OCI-LY7 (cell line): ENCODE measurements around the gene GSG1L. TPM values are rescaled to one million over a fixed set of nuclear protein-coding genes. Genes with fewer than 3 reads are reported as not detected.
A peak's percentile ranks its signal among the peaks of the same experiment; 100 is the strongest.

Source experiments
- BruUV-seq: library from RNA; stranded (reverse); fragments of 400-500 nt; replicated peaks from 2 replicates; lab custom pipeline; 2021; lab: Mats Ljungman, UMichigan
- CTCF ChIA-PET: fragments of 300-600 bp; sonication (Branson Sonifier 250); formaldehyde crosslinking; loops from one replicate; lab custom pipeline; 2022; ENCODE audit warnings: antibody characterized with exemption; ENCODE audit not compliant: unreplicated experiment; lab: Charles Lee
- POLR2A ChIA-PET: fragments of 300-600 bp; sonication (Branson Sonifier 250); formaldehyde crosslinking; loops from one replicate; lab custom pipeline; 2022; ENCODE audit warnings: antibody characterized with exemption; lab: Charles Lee
- DNase-seq: peaks from one replicate; pipeline ENCODE4 v3.0.0-alpha.2; 2015; ENCODE audit warnings: low spot score
- H2AFZ ChIP-seq: fragments of 200-600 bp; sonication (generic), shearing (Covaris generic); 2 replicates; pipeline ENCODE4 v1.6.1; 2014; ENCODE audit warnings: mild to moderate bottlenecking, antibody characterized with exemption, low read length, moderate library complexity
- H3K27ac ChIP-seq: fragments of 200-600 bp; sonication (generic); 2 replicates; pipeline ENCODE4 v1.5.1; 2014; ENCODE audit warnings: mixed run types, low read depth, mild to moderate bottlenecking, moderate library complexity, low read length, inconsistent platforms; ENCODE audit not compliant: poor library complexity, severe bottlenecking
- H3K36me3 ChIP-seq: fragments of 200-600 bp; sonication (generic); 2 replicates; pipeline ENCODE4 v1.6.1; 2014; ENCODE audit warnings: mild to moderate bottlenecking, antibody characterized with exemption, low read length, moderate library complexity, mixed read lengths; ENCODE audit not compliant: insufficient read depth
- H3K4me1 ChIP-seq: fragments of 200-600 bp; sonication (generic); 2 replicates; pipeline ENCODE4 v1.5.1; 2014; ENCODE audit warnings: mild to moderate bottlenecking, low read length; ENCODE audit not compliant: insufficient read depth, poor library complexity, severe bottlenecking
- H3K4me2 ChIP-seq: fragments of 200-600 bp; sonication (generic); 2 replicates; pipeline ENCODE4 v1.6.1; 2014; ENCODE audit warnings: mild to moderate bottlenecking, low read length
- H3K4me3 ChIP-seq: fragments of 200-600 bp; sonication (generic); 2 replicates; pipeline ENCODE4 v1.5.1; 2014; ENCODE audit warnings: mild to moderate bottlenecking, low read depth, low read length; ENCODE audit not compliant: poor library complexity, severe bottlenecking
- H3K79me2 ChIP-seq: fragments of 200-600 bp; sonication (generic); 2 replicates; pipeline ENCODE4 v1.6.1; 2016; ENCODE audit warnings: low read depth, mild to moderate bottlenecking, low read length, moderate library complexity, mixed read lengths; ENCODE audit not compliant: insufficient read depth
- H3K9me2 ChIP-seq: fragments of 200-600 bp; sonication (generic); 2 replicates; pipeline ENCODE4 v1.6.1; 2016; ENCODE audit warnings: mild to moderate bottlenecking, low read length, mixed read lengths; ENCODE audit not compliant: insufficient read depth
- H3K9me3 ChIP-seq: fragments of 200-600 bp; sonication (generic); 2 replicates; pipeline ENCODE4 v1.6.1; 2014; ENCODE audit warnings: mild to moderate bottlenecking, mixed run types, low read length, mixed read lengths
- H4K20me1 ChIP-seq: fragments of 200-600 bp; sonication (generic); 2 replicates; pipeline ENCODE4 v1.6.1; 2014; ENCODE audit warnings: mild to moderate bottlenecking, antibody characterized with exemption, low read length, moderate library complexity, mixed read lengths; ENCODE audit not compliant: insufficient read depth
- EZH2phosphoT487 ChIP-seq: fragments of 200-600 bp; sonication (generic); IDR thresholded peaks from 2 replicates; pipeline ENCODE4 v1.6.1; 2018; ENCODE audit warnings: low read depth, borderline replicate concordance, mild to moderate bottlenecking, mixed run types, antibody characterized with exemption, low read length, moderate library complexity, mixed read lengths
- intact Hi-C: fragments of 100-400 bp; cut with micrococcal nuclease; formaldehyde crosslinking; loops from one replicate; pipeline ENCODE4 v1.10.0; 2022; ENCODE audit not compliant: unreplicated experiment
- total RNA-seq, 2 experiments: library from RNA; depleted of rRNA in 1 of 2; stranded (reverse); fragments of >200 nt in 1 of 2; shearing (Covaris generic) in 1 of 2; gene quantifications; 2 replicates each; pipeline ENCODE4 v1.2.3, GENCODE V29; 2014 to 2022
- TF ChIP-seq, protein P1 (sequence below): fragments of 200-600 bp; sonication (generic); conservative IDR thresholded peaks from 2 replicates; pipeline ENCODE4 v1.5.1; 2014; ENCODE audit warnings: mild to moderate bottlenecking, antibody characterized with exemption, low read length, moderate library complexity, mixed read lengths

The GSG1L gene
- total RNA-seq, 2 experiments from 2014 or later, result not detected

DNA sequence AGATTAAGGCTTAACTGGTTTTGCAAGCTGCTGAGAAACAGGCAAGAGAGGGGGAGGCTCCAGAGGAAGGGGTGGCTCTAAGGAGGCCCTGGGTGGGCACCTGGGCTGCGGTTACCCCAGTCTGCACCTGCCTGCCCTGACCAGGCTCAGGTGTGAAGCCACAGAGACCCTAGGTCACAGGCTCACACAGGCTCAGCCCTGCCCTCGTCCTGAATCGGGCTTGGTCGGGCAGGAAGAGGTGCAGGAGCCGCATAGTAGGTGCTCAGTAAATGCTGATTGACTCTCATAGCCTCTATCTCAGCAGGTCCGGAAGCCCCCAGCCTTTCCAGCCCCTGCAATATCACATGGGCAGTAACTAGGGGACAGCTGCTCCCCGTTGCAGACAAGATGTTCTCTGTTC is 203.4 kb downstream of the GSG1L start:
- Histone ChIP-seq H3K79me2 (no peaks in the 10 kb centered on the region), H4K20me1 (no peaks in the 10 kb centered on the region), H3K4me1 (no peaks in the 10 kb centered on the region), H3K27ac (no peak overlapping the region), H3K4me2 (no peak overlapping the region), H2AFZ (no peak overlapping the region), H3K9me3 (no peaks in the 10 kb centered on the region), H3K4me3 (no peak overlapping the region), H3K36me3 (no peaks in the 10 kb centered on the region), H3K9me2 (no peaks in the 10 kb centered on the region)
- CTCF ChIA-PET, result no interaction called here
- intact Hi-C loops, result no loop called here
- DNase-seq, result no peak
- POLR2A ChIA-PET, result no interaction called here
- BruUV-seq, result no TSS peak
- TF ChIP-seq, protein P1, sequence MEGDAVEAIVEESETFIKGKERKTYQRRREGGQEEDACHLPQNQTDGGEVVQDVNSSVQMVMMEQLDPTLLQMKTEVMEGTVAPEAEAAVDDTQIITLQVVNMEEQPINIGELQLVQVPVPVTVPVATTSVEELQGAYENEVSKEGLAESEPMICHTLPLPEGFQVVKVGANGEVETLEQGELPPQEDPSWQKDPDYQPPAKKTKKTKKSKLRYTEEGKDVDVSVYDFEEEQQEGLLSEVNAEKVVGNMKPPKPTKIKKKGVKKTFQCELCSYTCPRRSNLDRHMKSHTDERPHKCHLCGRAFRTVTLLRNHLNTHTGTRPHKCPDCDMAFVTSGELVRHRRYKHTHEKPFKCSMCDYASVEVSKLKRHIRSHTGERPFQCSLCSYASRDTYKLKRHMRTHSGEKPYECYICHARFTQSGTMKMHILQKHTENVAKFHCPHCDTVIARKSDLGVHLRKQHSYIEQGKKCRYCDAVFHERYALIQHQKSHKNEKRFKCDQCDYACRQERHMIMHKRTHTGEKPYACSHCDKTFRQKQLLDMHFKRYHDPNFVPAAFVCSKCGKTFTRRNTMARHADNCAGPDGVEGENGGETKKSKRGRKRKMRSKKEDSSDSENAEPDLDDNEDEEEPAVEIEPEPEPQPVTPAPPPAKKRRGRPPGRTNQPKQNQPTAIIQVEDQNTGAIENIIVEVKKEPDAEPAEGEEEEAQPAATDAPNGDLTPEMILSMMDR, result no peak
- TF ChIP-seq EZH2phosphoT487, result no peak

DNA sequence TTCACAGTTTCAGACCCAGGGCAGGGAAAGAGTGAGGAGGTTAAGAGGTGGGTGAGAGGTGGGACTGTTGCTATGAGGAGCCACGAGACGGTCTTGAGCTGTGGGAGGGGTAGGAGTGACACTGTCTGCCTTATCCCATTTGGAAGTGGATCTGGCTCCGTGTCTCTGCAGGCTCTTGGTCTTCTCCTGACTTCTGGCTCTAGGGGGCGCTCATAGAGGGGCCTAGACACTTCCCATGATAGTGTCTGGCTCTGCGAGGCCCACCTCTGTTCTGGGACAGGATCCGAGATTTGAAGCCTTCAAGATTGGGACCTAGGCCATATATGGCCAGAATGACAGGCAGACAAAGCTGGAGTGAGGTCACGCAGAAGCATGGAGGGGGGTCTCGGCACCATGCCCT is 204.5 kb downstream of the GSG1L start:
- no peak overlapping the region for H3K4me2 ChIP-seq
- no peak for TF ChIP-seq EZH2phosphoT487
- TF ChIP-seq, protein P1, result peak; percentile 38
- no peak overlapping the region for H3K4me3 ChIP-seq
- no peak overlapping the region for H3K27ac ChIP-seq
- no peak overlapping the region for H2AFZ ChIP-seq
- DNase-seq, result no peak
- no peaks in the 10 kb centered on the region for H3K79me2 ChIP-seq
- intact Hi-C loops, result no loop called here
- no peaks in the 10 kb centered on the region for H3K9me3 ChIP-seq
- no peaks in the 10 kb centered on the region for H3K4me1 ChIP-seq
- H3K9me2 ChIP-seq, result no peaks in the 10 kb centered on the region
- CTCF ChIA-PET, result no interaction called here
- no peaks in the 10 kb centered on the region for H4K20me1 ChIP-seq
- POLR2A ChIA-PET, result no interaction called here
- H3K36me3 ChIP-seq, result no peaks in the 10 kb centered on the region
- BruUV-seq, result no TSS peak

DNA sequence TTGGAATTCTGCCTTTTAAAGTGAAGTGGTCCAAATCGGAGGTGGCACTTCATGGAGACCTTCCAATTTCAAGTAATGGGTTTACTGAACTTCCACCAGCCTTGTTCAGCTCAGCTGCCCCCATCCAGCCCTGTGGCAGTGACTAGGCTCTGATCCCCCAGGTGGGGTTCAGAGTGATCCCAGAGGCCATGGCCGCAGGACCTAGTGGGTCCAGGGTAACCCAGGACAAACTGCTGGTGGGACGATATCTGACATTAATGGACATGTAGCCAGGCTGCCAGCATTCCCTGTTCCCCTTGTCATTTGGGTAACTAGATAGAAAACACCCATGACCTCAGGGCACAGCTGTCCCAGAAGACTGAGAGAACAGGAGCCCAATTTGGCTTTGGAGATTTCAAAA is 209.9 kb downstream of the GSG1L start:
- no peak overlapping the region for H3K4me3 ChIP-seq
- no TSS peak for BruUV-seq
- no peaks in the 10 kb centered on the region for H3K9me3 ChIP-seq
- no peak overlapping the region for H3K4me2 ChIP-seq
- no peaks in the 10 kb centered on the region for H3K4me1 ChIP-seq
- intact Hi-C loops, result no loop called here
- H4K20me1 ChIP-seq, result no peaks in the 10 kb centered on the region
- no peak overlapping the region for H3K27ac ChIP-seq
- no peaks in the 10 kb centered on the region for H3K36me3 ChIP-seq
- CTCF ChIA-PET, result no interaction called here
- POLR2A ChIA-PET, result no interaction called here
- H2AFZ ChIP-seq, result no peak overlapping the region
- H3K79me2 ChIP-seq, result no peaks in the 10 kb centered on the region
- no peaks in the 10 kb centered on the region for H3K9me2 ChIP-seq
- TF ChIP-seq, protein P1, result no peak
- no peak for TF ChIP-seq EZH2phosphoT487
- DNase-seq, result no peak
